Pancreas (tissue), 10 donors: ENCODE results near the gene PROSER2. TPM values are rescaled to one million over a fixed set of nuclear protein-coding genes. Genes with fewer than 3 reads are reported as not detected.

Experiments
- ATAC-seq, 4 donors: fragments of 200-7000 bp; cut with Tn5 transposase; one replicate each; pipeline versions ENCODE4 v1.8.0 to v1.9.1; 2020; ENCODE audit warnings: mild to moderate bottlenecking in 4 of 4, moderate library complexity in 4 of 4
- DNase-seq, 6 donors: peaks; one replicate each; pipeline ENCODE4 v3.0.0-alpha.2; 2020
- FAIRE-seq: peaks from 2 replicates; lab custom pipeline; 2012; peaks lifted over from hg19 to GRCh38; lab: Jason Lieb, UNC
- H3K27ac ChIP-seq, 4 donors: fragments of 200-600 bp; sonication (generic); 1 replicate in 3 of 4; 2 replicates in 1 of 4; pipeline versions ENCODE4 v1.5.0 to v1.8.0; 2020
- H3K27me3 ChIP-seq, 4 donors: fragments of 200-600 bp; one replicate each; pipeline ENCODE4 v1.8.0; 2021
- H3K36me3 ChIP-seq, 3 donors: fragments of 200-600 bp; sonication (generic) in 1 of 3; one replicate each; pipeline versions ENCODE4 v1.5.0 to v1.8.0; 2020 to 2021
- H3K4me1 ChIP-seq, 3 donors: fragments of 200-600 bp; one replicate each; pipeline ENCODE4 v1.8.0; 2021
- H3K4me3 ChIP-seq, 4 donors: fragments of 200-600 bp; sonication (generic) in 2 of 4; one replicate each; pipeline versions ENCODE4 v1.5.0 to v1.8.0; 2020 to 2021
- H3K9me3 ChIP-seq, 4 donors: fragments of 200-600 bp; one replicate each; pipeline ENCODE4 v1.8.0; 2021
- CTCF ChIP-seq, 4 donors: fragments of 200-600 bp; sonication (generic) in 3 of 4; IDR thresholded peaks; one replicate each; pipeline versions ENCODE4 v1.5.0 to v1.8.0; 2021; ENCODE audit warnings: antibody characterized with exemption in 4 of 4
- WGBS, 2 donors: extraction: QIAGEN DNeasy Blood & Tissue Kit; methylation state at CpG; one replicate each; pipeline ENCODE4 v1.1.7; 2013; 5-methylcytosine and 5-hydroxymethylcytosine counted together
- intact Hi-C, 3 donors: fragments of 100-400 bp; cut with DNase I; formaldehyde crosslinking; loops; one replicate each; pipeline versions ENCODE4 v1.11.1 to v1.14.2; 2022
- polyA plus RNA-seq, 2 donors: library from polyadenylated mRNA; stranded (reverse); fragments of 200-250 nt; gene quantifications; one replicate each; pipeline ENCODE4 v1.2.3, GENCODE V29; 2013
- total RNA-seq, 6 donors: library from RNA; stranded (reverse); fragmentation: NEBNext Ultra II Directional in 4 of 6; extraction: Animal tissue kit (Norgen Biotek cat#: 25700) in 4 of 6; gene quantifications; one replicate each; pipeline versions ENCODE4 v1.2.1 to v1.2.4, GENCODE V29; 2021 to 2023
- donor health status: healthy with polysubstance abuse.
- donor health status: DM: no; HTN: no; CAD: no; lungs with moderate emphysema.
- donor health status: DM: no; HTN: no; CAD: no.
- donor health status: control.
- donor health status: control.
- donor health status: Bipolar disorder and iron deficiency.
- donor health status: DM: yes; HTN: yes; CAD: no.
- donor health status: DM: no; HTN: no; CAD: no.
- donor health status: DM: no; HTN: no; CAD: no.
- donor health status: DM: yes; HTN: yes; CAD: no.

Gene PROSER2
- total and polyA plus RNA-seq, 8 donors: 5.7 to 21.2 (median 11.0) TPM

- Histone ChIP-seq H3K27me3 (no peaks in the 10 kb centered on the region), H3K4me3 (no peak overlapping the region), H3K9me3 (no peaks in the 10 kb centered on the region), H3K4me1 (no peaks in the 10 kb centered on the region), H3K36me3 (no peaks in the 10 kb centered on the region), H3K27ac (no peak overlapping the region)
- ATAC-seq (no peak), DNase-seq (no peak), FAIRE-seq (no peak)
- 88 to 92% methylated on average over 25 of the region's 25 CpGs for WGBS, 2 donors
- intact Hi-C loops: loop anchor here in 1 of 3 donors (10.0 kb wide), 1 partner anchor 389 kb away; no protein-coding TSS in a partner anchor
- no peak for TF ChIP-seq CTCF (IDR thresholded peaks at IDR 0.05)
Observed at GRCh38 chr10:11795101-11795920, 27.8 kb upstream of the PROSER2 start.

- intact Hi-C loops: loop anchor here in 1 of 3 donors (10.0 kb wide), 1 partner anchor 388 kb away; no protein-coding TSS in a partner anchor
- FAIRE-seq (no peak), ATAC-seq (no peak), DNase-seq (no peak)
- Histone ChIP-seq H3K36me3 (no peaks in the 10 kb centered on the region), H3K4me3 (no peak overlapping the region), H3K27ac (no peak overlapping the region), H3K27me3 (no peaks in the 10 kb centered on the region), H3K4me1 (no peaks in the 10 kb centered on the region), H3K9me3 (no peaks in the 10 kb centered on the region)
- WGBS, 2 donors: 84% methylated on average over 2 of the region's 2 CpGs
- TF ChIP-seq CTCF (IDR thresholded peaks at IDR 0.05): no peak
Observed at GRCh38 chr10:11796474-11796873, 26.7 kb upstream of the PROSER2 start.

GRCh38 chr10:11797281-11797680 is 25.9 kb upstream of the PROSER2 start:
- WGBS, 2 donors: 92 to 93% methylated on average over 10 of the region's 10 CpGs
- intact Hi-C loops: loop anchor here in 1 of 3 donors (10.0 kb wide), 1 partner anchor 388 kb away; no protein-coding TSS in a partner anchor
- Histone ChIP-seq H3K9me3 (no peaks in the 10 kb centered on the region), H3K27ac (no peak overlapping the region), H3K4me1 (no peaks in the 10 kb centered on the region), H3K36me3 (no peaks in the 10 kb centered on the region), H3K27me3 (no peaks in the 10 kb centered on the region), H3K4me3 (no peak overlapping the region)
- FAIRE-seq (no peak), ATAC-seq (no peak), DNase-seq (no peak)
- TF ChIP-seq CTCF (IDR thresholded peaks at IDR 0.05): no peak

- H3K27me3 ChIP-seq: no peaks in the 10 kb centered on the region
- TF ChIP-seq CTCF (IDR thresholded peaks at IDR 0.05): no peak
- WGBS, 2 donors: 83 to 86% methylated on average over 12 of the region's 12 CpGs
- no peaks in the 10 kb centered on the region for H3K4me1 ChIP-seq
- ATAC-seq: no peak
- DNase-seq: no peak
- H3K27ac ChIP-seq: no peak overlapping the region
- FAIRE-seq: no peak
- H3K4me3 ChIP-seq: no peak overlapping the region
- H3K36me3 ChIP-seq: no peaks in the 10 kb centered on the region
- intact Hi-C loops: loop anchor here in 1 of 3 donors (10.0 kb wide), 1 partner anchor 387 kb away; no protein-coding TSS in a partner anchor
- H3K9me3 ChIP-seq: no peaks in the 10 kb centered on the region
Observed at GRCh38 chr10:11797847-11798633, 25.1 kb upstream of the PROSER2 start.
